Epithelial cell of esophagus (primary cell): ENCODE measurements around the gene NGF.

Experiments
- DNase-seq: peaks from one replicate; pipeline ENCODE4 v3.0.0; 2010; ENCODE audit warnings: low read depth
- H3K4me3 ChIP-seq: 2 replicates; pipeline ENCODE4 v1.5.1; 2011; ENCODE audit warnings: mild to moderate bottlenecking, low read length, control low read depth
- CTCF ChIP-seq: IDR thresholded peaks from 2 replicates; pipeline ENCODE4 v1.5.1; 2011; ENCODE audit warnings: low read depth, mild to moderate bottlenecking, low read length, control low read depth, inconsistent platforms; ENCODE audit not compliant: insufficient read depth; ENCODE audit errors: missing control alignments

NGF gene

GRCh38 chr1:115274467-115274866 lies 63.6 kb downstream of the NGF start:
- no peak for DNase-seq
- no peak for TF ChIP-seq CTCF
- H3K4me3 ChIP-seq: no peak overlapping the region

GRCh38 chr1:115266729-115267421 lies 71.2 kb downstream of the NGF start:
- TF ChIP-seq CTCF: no peak
- H3K4me3 ChIP-seq: no peak overlapping the region
- no peak for DNase-seq

GRCh38 chr1:115265099-115265498 lies 73.0 kb downstream of the NGF start:
- no peak for DNase-seq
- H3K4me3 ChIP-seq: no peak overlapping the region
- no peak for TF ChIP-seq CTCF

GRCh38 chr1:115262886-115263285 lies 75.2 kb downstream of the NGF start:
- DNase-seq: no peak
- TF ChIP-seq CTCF: no peak
- no peak overlapping the region for H3K4me3 ChIP-seq

GRCh38 chr1:115261496-115261895 lies 76.6 kb downstream of the NGF start:
- no peak for TF ChIP-seq CTCF
- no peak for DNase-seq
- H3K4me3 ChIP-seq: no peak overlapping the region

GRCh38 chr1:115258302-115258866 lies 79.7 kb downstream of the NGF start:
- no peak for TF ChIP-seq CTCF
- DNase-seq: peak; percentile 77
- H3K4me3 ChIP-seq: no peak overlapping the region

- DNase-seq: no peak
- no peak for TF ChIP-seq CTCF
- no peak overlapping the region for H3K4me3 ChIP-seq
Measured at GRCh38 chr1:115257591-115257990, 80.5 kb downstream of the NGF start.
